Measurements from ENCODE around the gene FSIP1.

Gene FSIP1

GRCh38 chr15:39584266-39584659, 198.4 kb downstream of the FSIP1 start:
- DNase-seq (ENCODE audit: low spot score), result no peak

- no peak for DNase-seq (ENCODE audit: low spot score)
These were observed 198.9 kb downstream of the FSIP1 start for GRCh38 chr15:39583596-39584265.

GRCh38 chr15:39582977-39583595, 199.6 kb downstream of the FSIP1 start:
- no peak for DNase-seq (ENCODE audit: low spot score)

- no peak for DNase-seq (ENCODE audit: low spot score)
These were observed 200.2 kb downstream of the FSIP1 start for GRCh38 chr15:39582286-39582976.

- DNase-seq (ENCODE audit: low spot score), result no peak
These were observed 200.8 kb downstream of the FSIP1 start for GRCh38 chr15:39581793-39582285.

- no peak for DNase-seq (ENCODE audit: low spot score)
These were observed 201.3 kb downstream of the FSIP1 start for GRCh38 chr15:39581242-39581792.

GRCh38 chr15:39580485-39581241, 202.0 kb downstream of the FSIP1 start, which contains the start of gene THBS1:
TSS of gene THBS1 (plus strand) at chr15:39581079. CDS start at chr15:39581858, 779 bp downstream.
- peak; percentile 18 for DNase-seq (ENCODE audit: low spot score)

GRCh38 chr15:39580117-39580484, 202.5 kb downstream of the FSIP1 start:
- DNase-seq (ENCODE audit: low spot score), result peak; percentile 68

GRCh38 chr15:39579487-39580116, 203.0 kb downstream of the FSIP1 start:
- DNase-seq (ENCODE audit: low spot score), result no peak

GRCh38 chr15:39578851-39579486, 203.7 kb downstream of the FSIP1 start:
- DNase-seq (ENCODE audit: low spot score), result no peak

GRCh38 chr15:39575180-39575579, 207.5 kb downstream of the FSIP1 start:
- no peak for DNase-seq (ENCODE audit: low spot score)

- DNase-seq (ENCODE audit: low spot score), result no peak
These were observed 208.2 kb downstream of the FSIP1 start for GRCh38 chr15:39574427-39574826.

GRCh38 chr15:39573844-39574243, 208.8 kb downstream of the FSIP1 start:
- no peak for DNase-seq (ENCODE audit: low spot score)

GRCh38 chr15:39573287-39573686, 209.4 kb downstream of the FSIP1 start:
- DNase-seq (ENCODE audit: low spot score), result no peak

- no peak for DNase-seq (ENCODE audit: low spot score)
These were observed 216.8 kb downstream of the FSIP1 start for GRCh38 chr15:39565851-39566250.

GRCh38 chr15:39564972-39565665, 217.5 kb downstream of the FSIP1 start:
- DNase-seq (ENCODE audit: low spot score), result no peak

- no peak for DNase-seq (ENCODE audit: low spot score)
These were observed 224.2 kb downstream of the FSIP1 start for GRCh38 chr15:39558421-39558820.

GRCh38 chr15:39556461-39556860, 226.2 kb downstream of the FSIP1 start:
- no peak for DNase-seq (ENCODE audit: low spot score)

- DNase-seq (ENCODE audit: low spot score), result no peak
These were observed 226.8 kb downstream of the FSIP1 start for GRCh38 chr15:39555885-39556284.

Measured in SK-N-DZ (cell line).